Kidney epithelial cell (primary cell): ENCODE data around the gene KIF18A. TPM values are rescaled to one million over a fixed set of nuclear protein-coding genes. Genes with fewer than 3 reads are reported as not detected.

Source experiments
- DNase-seq: peaks from one replicate; pipeline ENCODE4 v3.0.0-alpha.2; 2010; ENCODE audit warnings: low read depth
- H3K27me3 ChIP-seq: 2 replicates; pipeline ENCODE4 v1.6.0; 2011; ENCODE audit warnings: low read length; ENCODE audit not compliant: control insufficient read depth, insufficient read depth
- H3K36me3 ChIP-seq: 2 replicates; pipeline ENCODE4 v1.5.1; 2011; ENCODE audit warnings: low read length; ENCODE audit not compliant: control insufficient read depth, insufficient read depth
- H3K4me3 ChIP-seq: 2 replicates; pipeline ENCODE4 v1.5.1; 2011; ENCODE audit warnings: low read depth, mild to moderate bottlenecking, control low read depth, low read length
- CTCF ChIP-seq: IDR thresholded peaks from 2 replicates; pipeline ENCODE4 v1.5.1; 2011; ENCODE audit warnings: mild to moderate bottlenecking, moderate library complexity, low read length, control low read depth, inconsistent platforms; ENCODE audit not compliant: insufficient read depth, poor library complexity, severe bottlenecking
- total RNA-seq: library from RNA; depleted of rRNA; stranded (reverse); fragments of >200 nt; gene quantifications from 2 replicates; pipeline ENCODE4 v1.2.3, GENCODE V29; 2015

KIF18A gene
- total RNA-seq, 1 donor from 2014 or later, result 2.1 TPM

- no peak for TF ChIP-seq CTCF
- Histone ChIP-seq H3K36me3 (no peaks in the 10 kb centered on the region), H3K4me3 (no peak overlapping the region), H3K27me3 (no peaks in the 10 kb centered on the region)
- DNase-seq, result no peak
These were observed 81.2 kb downstream of the KIF18A start for GRCh38 chr11:28026634-28027290.

GRCh38 chr11:28017816-28018215, 90.1 kb downstream of the KIF18A start:
- no peak for TF ChIP-seq CTCF
- H3K4me3 ChIP-seq, result no peak overlapping the region
- no peak for DNase-seq

GRCh38 chr11:28011813-28012212, 96.1 kb downstream of the KIF18A start:
- DNase-seq, result no peak
- Histone ChIP-seq H3K36me3 (no peaks in the 10 kb centered on the region), H3K4me3 (no peak overlapping the region), H3K27me3 (no peaks in the 10 kb centered on the region)
- no peak for TF ChIP-seq CTCF

More at GRCh38 chr11:28017816-28018215, 90.1 kb downstream of the KIF18A start:
- Histone ChIP-seq H3K36me3 (no peaks in the 10 kb centered on the region), H3K27me3 (no peaks in the 10 kb centered on the region)

GRCh38 chr11:28009996-28010395, 98.0 kb downstream of the KIF18A start:
- TF ChIP-seq CTCF, result no peak
- H3K4me3 ChIP-seq, result no peak overlapping the region
- H3K36me3 ChIP-seq, result no peaks in the 10 kb centered on the region
- DNase-seq, result no peak
- H3K27me3 ChIP-seq, result no peaks in the 10 kb centered on the region

GRCh38 chr11:28009388-28009787, 98.6 kb downstream of the KIF18A start:
- Histone ChIP-seq H3K36me3 (no peaks in the 10 kb centered on the region), H3K4me3 (no peak overlapping the region), H3K27me3 (no peaks in the 10 kb centered on the region)
- DNase-seq, result no peak
- TF ChIP-seq CTCF, result no peak

- TF ChIP-seq CTCF, result no peak
- Histone ChIP-seq H3K36me3 (no peaks in the 10 kb centered on the region), H3K27me3 (no peaks in the 10 kb centered on the region), H3K4me3 (no peak overlapping the region)
- DNase-seq, result no peak
These were observed 104.3 kb downstream of the KIF18A start for GRCh38 chr11:28003615-28004014.
